ENCODE measurements around the gene CLEC16A.

The CLEC16A gene

GRCh38 chr16:10976634-10977033, 32.3 kb downstream of the CLEC16A start:
- DNase-seq = no peak
- in situ Hi-C loops (cut with MboI; ENCODE audit: low pct_unique_long_range_greater_than_20kb, low sequenced_read_pairs) = no loop called here

- no peak for DNase-seq
- in situ Hi-C loops (cut with MboI; ENCODE audit: low pct_unique_long_range_greater_than_20kb, low sequenced_read_pairs) = no loop called here
These were observed 33.8 kb downstream of the CLEC16A start for GRCh38 chr16:10978124-10978523.

GRCh38 chr16:10978871-10979446, 34.6 kb downstream of the CLEC16A start:
- in situ Hi-C loops (cut with MboI; ENCODE audit: low pct_unique_long_range_greater_than_20kb, low sequenced_read_pairs) = no loop called here
- no peak for DNase-seq

GRCh38 chr16:10979717-10980601, 35.6 kb downstream of the CLEC16A start:
- no peak for DNase-seq
- in situ Hi-C loops (cut with MboI; ENCODE audit: low pct_unique_long_range_greater_than_20kb, low sequenced_read_pairs) = no loop called here

GRCh38 chr16:10980813-10981212, 36.4 kb downstream of the CLEC16A start:
- in situ Hi-C loops (cut with MboI; ENCODE audit: low pct_unique_long_range_greater_than_20kb, low sequenced_read_pairs) = no loop called here
- DNase-seq = no peak

GRCh38 chr16:10981697-10982216, 37.4 kb downstream of the CLEC16A start:
- DNase-seq = peak; percentile 53
- in situ Hi-C loops (cut with MboI; ENCODE audit: low pct_unique_long_range_greater_than_20kb, low sequenced_read_pairs) = no loop called here

GRCh38 chr16:10982465-10983150, 38.2 kb downstream of the CLEC16A start:
- in situ Hi-C loops (cut with MboI; ENCODE audit: low pct_unique_long_range_greater_than_20kb, low sequenced_read_pairs) = no loop called here
- DNase-seq = no peak

- in situ Hi-C loops (cut with MboI; ENCODE audit: low pct_unique_long_range_greater_than_20kb, low sequenced_read_pairs) = no loop called here
- no peak for DNase-seq
These were observed 38.8 kb downstream of the CLEC16A start for GRCh38 chr16:10983159-10983558.

GRCh38 chr16:10984509-10984908, 40.1 kb downstream of the CLEC16A start:
- in situ Hi-C loops (cut with MboI; ENCODE audit: low pct_unique_long_range_greater_than_20kb, low sequenced_read_pairs) = no loop called here
- DNase-seq = no peak

GRCh38 chr16:10987361-10988163, 43.2 kb downstream of the CLEC16A start:
- in situ Hi-C loops (cut with MboI; ENCODE audit: low pct_unique_long_range_greater_than_20kb, low sequenced_read_pairs) = no loop called here
- DNase-seq = no peak

GRCh38 chr16:10988164-10988803, 43.9 kb downstream of the CLEC16A start:
- peak; percentile 28 for DNase-seq
- in situ Hi-C loops (cut with MboI; ENCODE audit: low pct_unique_long_range_greater_than_20kb, low sequenced_read_pairs) = no loop called here

GRCh38 chr16:10988879-10989278, 44.5 kb downstream of the CLEC16A start:
- in situ Hi-C loops (cut with MboI; ENCODE audit: low pct_unique_long_range_greater_than_20kb, low sequenced_read_pairs) = no loop called here
- no peak for DNase-seq

GRCh38 chr16:10989559-10989958, 45.2 kb downstream of the CLEC16A start:
- DNase-seq = no peak
- in situ Hi-C loops (cut with MboI; ENCODE audit: low pct_unique_long_range_greater_than_20kb, low sequenced_read_pairs) = no loop called here

- DNase-seq = no peak
- in situ Hi-C loops (cut with MboI; ENCODE audit: low pct_unique_long_range_greater_than_20kb, low sequenced_read_pairs) = no loop called here
These were observed 46.0 kb downstream of the CLEC16A start for GRCh38 chr16:10990378-10990777.

GRCh38 chr16:10992112-10992511, 47.7 kb downstream of the CLEC16A start:
- in situ Hi-C loops (cut with MboI; ENCODE audit: low pct_unique_long_range_greater_than_20kb, low sequenced_read_pairs) = no loop called here
- DNase-seq = no peak

GRCh38 chr16:10992797-10993196, 48.4 kb downstream of the CLEC16A start:
- in situ Hi-C loops (cut with MboI; ENCODE audit: low pct_unique_long_range_greater_than_20kb, low sequenced_read_pairs) = no loop called here
- DNase-seq = no peak

GRCh38 chr16:10993649-10994048, 49.3 kb downstream of the CLEC16A start:
- DNase-seq = no peak
- in situ Hi-C loops (cut with MboI; ENCODE audit: low pct_unique_long_range_greater_than_20kb, low sequenced_read_pairs) = no loop called here

- in situ Hi-C loops (cut with MboI; ENCODE audit: low pct_unique_long_range_greater_than_20kb, low sequenced_read_pairs) = no loop called here
- DNase-seq = no peak
These were observed 50.2 kb downstream of the CLEC16A start for GRCh38 chr16:10994571-10994970.

- DNase-seq = peak; percentile 66
- in situ Hi-C loops (cut with MboI; ENCODE audit: low pct_unique_long_range_greater_than_20kb, low sequenced_read_pairs) = no loop called here
These were observed 51.2 kb downstream of the CLEC16A start for GRCh38 chr16:10995565-10995964.

Data from KBM-7 (cell line).